ENCODE measurements around the gene DOP1B. TPM values are rescaled to one million over a fixed set of nuclear protein-coding genes. Genes with fewer than 3 reads are reported as not detected.

The DOP1B gene
- total RNA-seq, 1 experiment from 2014 or later = 31.0 TPM

DNA sequence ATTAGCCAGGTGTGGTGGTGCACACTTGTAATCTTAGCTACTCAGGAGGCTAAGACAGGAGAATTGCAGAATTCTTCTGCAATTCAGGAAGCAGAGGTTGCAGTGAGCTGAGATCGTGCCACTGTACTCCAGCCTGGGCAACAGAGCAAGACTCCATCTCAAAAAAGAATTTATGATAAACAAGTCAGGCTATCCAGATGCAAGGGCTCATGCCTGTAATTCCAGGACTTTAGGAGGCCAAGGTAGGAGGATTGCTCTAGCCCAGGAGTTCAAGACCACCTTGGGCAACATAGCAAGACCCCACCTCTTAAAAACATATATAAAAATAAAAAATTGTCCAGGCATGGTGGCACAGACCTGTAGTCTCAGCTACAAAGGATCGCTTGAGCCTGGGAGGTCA, 32.2 kb upstream of the DOP1B start:
- Histone ChIP-seq H3K4me3 (ENCODE audit: low read depth in 2 of 2, low read length in 2 of 2) (no peak overlapping the region), H3K4me1 (ENCODE audit: control insufficient read depth, insufficient read depth, low read length) (no peaks in the 10 kb centered on the region), H3K27me3 (ENCODE audit: control insufficient read depth, insufficient read depth, low read length) (no peaks in the 10 kb centered on the region), H3K27ac (ENCODE audit: low read length) (no peak overlapping the region), H3K9me3 (ENCODE audit: control insufficient read depth, insufficient read depth, low read depth, low read length) (no peaks in the 10 kb centered on the region), H3K36me3 (ENCODE audit: control insufficient read depth, insufficient read depth, low read length) (no peaks in the 10 kb centered on the region)
- no TSS peak for BruUV-seq (replicated peaks)
- DNase-seq (ENCODE audit: low read depth, low spot score) = no peak
- in situ Hi-C loops (cut with HindIII; ENCODE audit: low pct_unique_long_range_greater_than_20kb, low sequenced_read_pairs) = no loop called here
- TF ChIP-seq SIN3A (IDR thresholded peaks at IDR 0.05; ENCODE audit: borderline replicate concordance, insufficient read depth, low read depth, low read length) (no peak), CTCF (IDR thresholded peaks at IDR 0.05) (no peak), TCF7L2 (IDR thresholded peaks at IDR 0.05; ENCODE audit: low read depth, low read length) (no peak), POLR2AphosphoS5 (IDR thresholded peaks at IDR 0.05; ENCODE audit: low read depth, low read length) (no peak)
- TF ChIP-seq, protein P1, sequence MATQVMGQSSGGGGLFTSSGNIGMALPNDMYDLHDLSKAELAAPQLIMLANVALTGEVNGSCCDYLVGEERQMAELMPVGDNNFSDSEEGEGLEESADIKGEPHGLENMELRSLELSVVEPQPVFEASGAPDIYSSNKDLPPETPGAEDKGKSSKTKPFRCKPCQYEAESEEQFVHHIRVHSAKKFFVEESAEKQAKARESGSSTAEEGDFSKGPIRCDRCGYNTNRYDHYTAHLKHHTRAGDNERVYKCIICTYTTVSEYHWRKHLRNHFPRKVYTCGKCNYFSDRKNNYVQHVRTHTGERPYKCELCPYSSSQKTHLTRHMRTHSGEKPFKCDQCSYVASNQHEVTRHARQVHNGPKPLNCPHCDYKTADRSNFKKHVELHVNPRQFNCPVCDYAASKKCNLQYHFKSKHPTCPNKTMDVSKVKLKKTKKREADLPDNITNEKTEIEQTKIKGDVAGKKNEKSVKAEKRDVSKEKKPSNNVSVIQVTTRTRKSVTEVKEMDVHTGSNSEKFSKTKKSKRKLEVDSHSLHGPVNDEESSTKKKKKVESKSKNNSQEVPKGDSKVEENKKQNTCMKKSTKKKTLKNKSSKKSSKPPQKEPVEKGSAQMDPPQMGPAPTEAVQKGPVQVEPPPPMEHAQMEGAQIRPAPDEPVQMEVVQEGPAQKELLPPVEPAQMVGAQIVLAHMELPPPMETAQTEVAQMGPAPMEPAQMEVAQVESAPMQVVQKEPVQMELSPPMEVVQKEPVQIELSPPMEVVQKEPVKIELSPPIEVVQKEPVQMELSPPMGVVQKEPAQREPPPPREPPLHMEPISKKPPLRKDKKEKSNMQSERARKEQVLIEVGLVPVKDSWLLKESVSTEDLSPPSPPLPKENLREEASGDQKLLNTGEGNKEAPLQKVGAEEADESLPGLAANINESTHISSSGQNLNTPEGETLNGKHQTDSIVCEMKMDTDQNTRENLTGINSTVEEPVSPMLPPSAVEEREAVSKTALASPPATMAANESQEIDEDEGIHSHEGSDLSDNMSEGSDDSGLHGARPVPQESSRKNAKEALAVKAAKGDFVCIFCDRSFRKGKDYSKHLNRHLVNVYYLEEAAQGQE (IDR thresholded peaks at IDR 0.05; ENCODE audit: insufficient read depth in 1 of 2, low read depth in 2 of 2, low read length in 1 of 2) = no peak
- POLR2A ChIA-PET = no interaction called here
- ATAC-seq = no peak
- intact Hi-C loops (cut with micrococcal nuclease; ENCODE audit: unreplicated experiment) = no loop called here
- CTCF ChIA-PET = interaction anchor here (0.7 kb wide), 1 partner anchor 507 kb away, joined by 4 read pairs; no protein-coding TSS in a partner anchor

DNA sequence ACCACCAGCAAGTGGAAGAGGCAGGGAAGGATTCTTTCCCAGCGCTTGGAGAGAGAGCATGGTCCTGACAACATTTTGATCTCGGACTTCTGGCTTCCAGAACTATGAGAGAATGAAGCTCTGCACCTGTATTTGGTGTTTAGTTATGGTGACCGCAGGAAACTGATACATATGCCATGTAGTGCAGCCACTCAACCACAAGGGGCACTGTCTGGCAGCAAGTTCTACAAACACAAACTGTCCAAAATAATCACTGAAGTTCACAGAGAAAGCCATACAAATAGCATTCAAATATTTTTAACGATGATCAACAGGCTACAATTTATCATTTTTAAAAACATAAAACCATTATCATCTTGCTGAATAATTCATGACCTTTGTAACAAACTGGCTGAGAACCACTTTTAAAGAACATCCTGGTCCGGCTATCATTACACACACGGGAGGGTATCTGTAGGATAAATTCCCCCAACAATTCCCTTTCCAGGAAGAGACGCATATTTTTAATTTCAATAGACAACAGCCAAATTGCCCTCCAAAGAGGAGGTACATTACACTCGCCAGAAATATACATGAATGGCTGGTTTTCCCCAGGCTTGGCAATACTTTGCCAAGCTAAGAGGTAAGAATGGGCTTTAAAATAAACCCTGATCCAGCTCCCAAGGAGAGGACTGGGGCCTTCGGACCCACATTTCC, 31.0 kb upstream of the DOP1B start:
- no peak for ATAC-seq
- no TSS peak for BruUV-seq (replicated peaks)
- in situ Hi-C loops (cut with HindIII; ENCODE audit: low pct_unique_long_range_greater_than_20kb, low sequenced_read_pairs) = no loop called here
- Histone ChIP-seq H3K4me3 (ENCODE audit: low read depth in 2 of 2, low read length in 2 of 2) (no peak overlapping the region), H3K9me3 (ENCODE audit: control insufficient read depth, insufficient read depth, low read depth, low read length) (no peaks in the 10 kb centered on the region), H3K36me3 (ENCODE audit: control insufficient read depth, insufficient read depth, low read length) (no peaks in the 10 kb centered on the region), H3K27me3 (ENCODE audit: control insufficient read depth, insufficient read depth, low read length) (no peaks in the 10 kb centered on the region), H3K4me1 (ENCODE audit: control insufficient read depth, insufficient read depth, low read length) (no peaks in the 10 kb centered on the region), H3K27ac (ENCODE audit: low read length) (no peak overlapping the region)
- TF ChIP-seq POLR2AphosphoS5 (IDR thresholded peaks at IDR 0.05; ENCODE audit: low read depth, low read length) (no peak), SIN3A (IDR thresholded peaks at IDR 0.05; ENCODE audit: borderline replicate concordance, insufficient read depth, low read depth, low read length) (no peak), CTCF (IDR thresholded peaks at IDR 0.05) (peak; percentile 90), TCF7L2 (IDR thresholded peaks at IDR 0.05; ENCODE audit: low read depth, low read length) (no peak)
- TF ChIP-seq, protein P1 (IDR thresholded peaks at IDR 0.05; ENCODE audit: insufficient read depth in 1 of 2, low read depth in 2 of 2, low read length in 1 of 2) = no peak
- intact Hi-C loops (cut with micrococcal nuclease; ENCODE audit: unreplicated experiment) = no loop called here
- CTCF ChIA-PET = no interaction called here
- POLR2A ChIA-PET = interaction anchor here (0.6 kb wide), 1 partner anchor 13 kb away, joined by 8 read pairs; no protein-coding TSS in a partner anchor
- DNase-seq (ENCODE audit: low read depth, low spot score) = no peak
